B cell (primary cell): ENCODE results near the gene ELF1. TPM values are rescaled to one million over a fixed set of nuclear protein-coding genes. Genes with fewer than 3 reads are reported as not detected.

Experiments
- ATAC-seq: fragments of 200-7000 bp; cut with Tn5 transposase; one replicate; pipeline ENCODE4 v1.10.0; 2021; ENCODE audit warnings: low read depth, mild to moderate bottlenecking, moderate number of reproducible peaks, moderate library complexity
- CTCF ChIA-PET: fragments of 350-600 bp; sonication (Branson Sonifier 250); formaldehyde crosslinking; loops from one replicate; lab custom pipeline; 2021; ENCODE audit warnings: antibody characterized with exemption, inconsistent platforms; lab: Charles Lee
- POLR2A ChIA-PET: fragments of 350-600 bp; sonication (Branson Sonifier 250); formaldehyde crosslinking; loops from one replicate; lab custom pipeline; 2021; ENCODE audit warnings: antibody characterized with exemption; lab: Charles Lee
- DNase-seq: peaks from one replicate; pipeline ENCODE4 v3.0.0; 2013
- H2AFZ ChIP-seq: 2 replicates; pipeline ENCODE4 v1.6.1; 2012; ENCODE audit warnings: mild to moderate bottlenecking, low read depth, low read length; ENCODE audit not compliant: insufficient read depth, poor library complexity, severe bottlenecking
- H3K27ac ChIP-seq, 2 donors: 1 replicate in 1 of 2; 2 replicates in 1 of 2; pipeline ENCODE4 v1.5.1; 2012 to 2013; ENCODE audit warnings: low read length in 2 of 2, mild to moderate bottlenecking in 2 of 2, moderate library complexity in 1 of 2
- H3K27me3 ChIP-seq, 4 experiments: fragments of 200-600 bp in 1 of 4; sonication (generic) in 1 of 4; replicated peaks in 1 of 4; 1 replicate in 2 of 4; 2 replicates in 2 of 4; pipeline versions ENCODE4 v1.6.1 to v1.7.0; 2013 to 2016; ENCODE audit warnings: low read length in 3 of 4, mild to moderate bottlenecking in 2 of 4, mixed read lengths in 1 of 4, moderate library complexity in 1 of 4; ENCODE audit not compliant: insufficient read depth in 4 of 4, control insufficient read depth in 3 of 4; ENCODE audit errors: control extremely low read depth in 1 of 4
- H3K36me3 ChIP-seq, 2 experiments: replicated peaks in 1 of 2; 1 replicate in 1 of 2; 2 replicates in 1 of 2; pipeline versions ENCODE4 v1.6.1 to v1.7.1; 2013; ENCODE audit warnings: low read length in 1 of 2; ENCODE audit not compliant: insufficient read depth in 2 of 2, control insufficient read depth in 1 of 2; ENCODE audit errors: control extremely low read depth in 1 of 2, extremely low read depth in 1 of 2
- H3K4me1 ChIP-seq, 2 donors: fragments of 200-600 bp in 1 of 2; sonication (generic) in 1 of 2; 1 replicate in 1 of 2; 2 replicates in 1 of 2; pipeline versions ENCODE4 v1.5.1 to v1.6.1; 2013 to 2017; ENCODE audit warnings: low read length in 2 of 2; ENCODE audit not compliant: control insufficient read depth in 2 of 2, insufficient read depth in 2 of 2
- H3K4me2 ChIP-seq: replicated peaks from 2 replicates; pipeline ENCODE3; 2012; ENCODE audit warnings: mild to moderate bottlenecking, low read depth, low read length; ENCODE audit not compliant: poor library complexity, severe bottlenecking
- H3K4me3 ChIP-seq, 5 experiments: fragments of 200-600 bp in 1 of 5; sonication (generic) in 1 of 5; 1 replicate in 3 of 5; 2 replicates in 2 of 5; pipeline versions ENCODE4 v1.5.1 to v1.7.0; 2011 to 2016; ENCODE audit warnings: low read length in 4 of 5, mild to moderate bottlenecking in 4 of 5, low read depth in 2 of 5, control low read depth in 1 of 5, moderate library complexity in 1 of 5; ENCODE audit not compliant: insufficient read depth in 1 of 5; ENCODE audit errors: control extremely low read depth in 1 of 5, extremely low read depth in 1 of 5
- H3K79me2 ChIP-seq: fragments of 200-600 bp; sonication (generic); one replicate; pipeline ENCODE4 v1.6.0; 2016; ENCODE audit warnings: low read length; ENCODE audit not compliant: control insufficient read depth, insufficient read depth
- H3K9ac ChIP-seq: fragments of 200-600 bp; sonication (generic); 2 replicates; pipeline ENCODE4 v1.6.1; 2017; ENCODE audit warnings: mild to moderate bottlenecking, low read length, moderate library complexity
- H3K9me3 ChIP-seq, 3 donors: one replicate each; pipeline versions ENCODE4 v1.6.1 to v1.7.1; 2013; ENCODE audit warnings: low read length in 2 of 3; ENCODE audit not compliant: control insufficient read depth in 2 of 3, insufficient read depth in 1 of 3; ENCODE audit errors: control extremely low read depth in 1 of 3
- H4K20me1 ChIP-seq: 2 replicates; pipeline ENCODE4 v1.6.0; 2012; ENCODE audit warnings: mild to moderate bottlenecking, low read length; ENCODE audit not compliant: insufficient read depth, control insufficient read depth, poor library complexity, severe bottlenecking
- H3K27ac Mint-ChIP-seq: one replicate; pipeline ENCODE4 v1.8.0; 2021; ENCODE audit warnings: mixed read lengths
- H3K27me3 Mint-ChIP-seq: one replicate; pipeline ENCODE4 v1.8.0; 2021; ENCODE audit warnings: mixed read lengths
- H3K4me1 Mint-ChIP-seq: one replicate; pipeline ENCODE4 v1.8.0; 2021; ENCODE audit warnings: mixed read lengths
- H3K4me3 Mint-ChIP-seq: one replicate; pipeline ENCODE4 v1.8.0; 2021; ENCODE audit warnings: mixed read lengths
- H3K9me3 Mint-ChIP-seq: one replicate; pipeline ENCODE4 v1.8.0; 2022; ENCODE audit warnings: mixed read lengths; ENCODE audit not compliant: insufficient read depth
- CTCF ChIP-seq: fragments of 200-600 bp; IDR thresholded peaks from one replicate; pipeline ENCODE4 v1.8.0; 2022; ENCODE audit warnings: antibody characterized with exemption, mild to moderate bottlenecking
- EZH2 ChIP-seq: IDR thresholded peaks from 2 replicates; pipeline ENCODE4 v1.6.1; 2012; ENCODE audit warnings: borderline replicate concordance, low read depth, mild to moderate bottlenecking, moderate library complexity, low read length; ENCODE audit not compliant: insufficient read depth, poor library complexity, severe bottlenecking
- WGBS: methylation state at CpG from one replicate; pipeline ENCODE4 v1.1.5; 2013; ENCODE audit warnings: missing lambda C conversion rate; ENCODE audit not compliant: insufficient coverage; 5-methylcytosine and 5-hydroxymethylcytosine counted together
- intact Hi-C: fragments of 100-400 bp; cut with micrococcal nuclease; formaldehyde crosslinking; loops from one replicate; pipeline ENCODE4 v1.10.0; 2022
- polyA plus RNA-seq: library from polyadenylated mRNA; depleted of rRNA; stranded (reverse); fragments of >200 nt; gene quantifications from 2 replicates; pipeline ENCODE4 v1.2.3, GENCODE V29; 2012
- total RNA-seq, 2 donors: library from RNA; stranded (reverse); fragments of 120-200 nt in 1 of 2; gene quantifications; 1 replicate in 1 of 2; 2 replicates in 1 of 2; pipeline versions ENCODE4 v1.2.3 to v1.2.4, GENCODE V29; 2013 to 2022

Gene ELF1
- total and polyA plus RNA-seq, 2 donors (not counting 1 experiment from before 2014, with no cell fraction given): 62.0 to 186 TPM

- Mint-ChIP-seq H3K4me3 (peak overlapping the region; percentile 67), H3K27me3 (no peaks in the 10 kb centered on the region), H3K27ac (peak overlapping the region; percentile 38), H3K4me1 (peaks cover 92% of the 10 kb centered on the region), H3K9me3 (no peaks in the 10 kb centered on the region)
- CTCF ChIA-PET: interaction anchor here (0.8 to 4.6 kb wide), 11 partner anchors 9 to 196 kb away, joined by 3 to 44 read pairs (median 10); partner anchors contain the start of genes ELF1 and WBP4
- intact Hi-C loops: no loop called here
- Histone ChIP-seq H3K36me3 (peaks cover 7 to 8% of the 10 kb centered on the region in 2 experiments), H3K9ac (peak overlapping the region; percentile 36), H3K79me2 (peaks cover 100% of the 10 kb centered on the region), H2AFZ (no peak overlapping the region), H3K9me3 (no peaks in the 10 kb centered on the region), H4K20me1 (peaks cover 70% of the 10 kb centered on the region), H3K27me3 (no peaks in the 10 kb centered on the region), H3K4me1 (peaks cover 75 to 95% of the 10 kb centered on the region in 2 donors), H3K4me2 (peak overlapping the region; percentile 61), H3K4me3 (peak overlapping the region in 1 of 5 experiments; percentile 22), H3K27ac (peak overlapping the region; percentile 38 to 54)
- ATAC-seq (no peak), DNase-seq (no peak)
- no CpG with 5 or more reads among the region's 1 CpG for WGBS
- POLR2A ChIA-PET: no interaction called here
- no peak for TF ChIP-seq CTCF
- TF ChIP-seq EZH2: no peak
Observed at GRCh38 chr13:40973409-40973808, 45.7 kb downstream of the ELF1 start.

GRCh38 chr13:40971321-40971720 is 47.8 kb downstream of the ELF1 start:
- Histone ChIP-seq H4K20me1 (peaks cover 86% of the 10 kb centered on the region), H3K9ac (no peak overlapping the region), H3K36me3 (peaks cover 2 to 6% of the 10 kb centered on the region in 2 experiments), H3K4me1 (peaks cover 75 to 98% of the 10 kb centered on the region in 2 donors), H3K27ac (no peak overlapping the region), H3K9me3 (no peaks in the 10 kb centered on the region), H3K4me2 (peak overlapping the region; percentile 42), H3K27me3 (no peaks in the 10 kb centered on the region), H3K4me3 (no peak overlapping the region), H2AFZ (no peak overlapping the region), H3K79me2 (peaks cover 100% of the 10 kb centered on the region)
- DNase-seq: no peak
- ATAC-seq: no peak
- Mint-ChIP-seq H3K4me1 (peaks cover 92% of the 10 kb centered on the region), H3K27me3 (no peaks in the 10 kb centered on the region), H3K4me3 (peak overlapping the region; percentile 55), H3K9me3 (no peaks in the 10 kb centered on the region), H3K27ac (peak overlapping the region; percentile 56)
- ChIA-PET CTCF (interaction anchor here (1.3 to 4.6 kb wide), 4 partner anchors 21 to 89 kb away, joined by 5 to 44 read pairs (median 8); no protein-coding TSS in a partner anchor), POLR2A (interaction anchor here (0.7 kb wide), 1 partner anchor 90 kb away, joined by 5 read pairs; the partner anchor contains the start of gene WBP4)
- no peak for TF ChIP-seq EZH2
- no peak for TF ChIP-seq CTCF
- intact Hi-C loops: no loop called here
- 82% methylated on average over 3 of the region's 4 CpGs for WGBS
